ENCODE measurements around the gene TRIO.

TRIO gene

DNA sequence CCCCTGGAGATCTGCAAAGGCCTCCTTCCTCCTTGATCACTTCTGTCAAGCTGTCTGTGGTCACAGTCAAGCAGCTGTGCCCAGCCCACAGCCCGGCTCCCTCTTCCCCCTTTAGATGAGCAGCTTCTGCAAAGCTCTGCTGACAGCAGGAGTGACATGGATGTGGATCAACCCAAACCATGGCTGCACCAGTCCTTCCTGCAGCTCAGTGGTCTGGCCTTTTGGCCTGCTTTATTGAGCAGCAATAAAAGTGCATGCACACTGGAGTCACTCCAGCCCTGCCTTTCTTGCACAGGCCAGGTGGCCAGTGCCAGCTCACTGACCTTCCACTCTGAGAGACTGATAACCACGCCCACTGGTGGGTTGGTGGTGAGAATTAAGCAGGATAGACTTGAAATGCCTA, 347.2 kb downstream of the TRIO start:
- Histone ChIP-seq H3K27me3 (ENCODE audit: control insufficient read depth, insufficient read depth, low read length) (no peaks in the 10 kb centered on the region), H3K36me3 (ENCODE audit: control insufficient read depth, insufficient read depth, low read length) (no peaks in the 10 kb centered on the region), H2AFZ (no peak overlapping the region), H3K9me3 (ENCODE audit: control insufficient read depth, low read length) (no peaks in the 10 kb centered on the region), H3K9ac (no peak overlapping the region), H3K4me2 (ENCODE audit: low read length) (no peak overlapping the region), H3K27ac (no peak overlapping the region), H3K4me3 (ENCODE audit: low read depth, low read length) (no peak overlapping the region), H3K79me2 (peaks cover 3% of the 10 kb centered on the region), H3K4me1 (no peaks in the 10 kb centered on the region)
- TF ChIP-seq, protein P1, sequence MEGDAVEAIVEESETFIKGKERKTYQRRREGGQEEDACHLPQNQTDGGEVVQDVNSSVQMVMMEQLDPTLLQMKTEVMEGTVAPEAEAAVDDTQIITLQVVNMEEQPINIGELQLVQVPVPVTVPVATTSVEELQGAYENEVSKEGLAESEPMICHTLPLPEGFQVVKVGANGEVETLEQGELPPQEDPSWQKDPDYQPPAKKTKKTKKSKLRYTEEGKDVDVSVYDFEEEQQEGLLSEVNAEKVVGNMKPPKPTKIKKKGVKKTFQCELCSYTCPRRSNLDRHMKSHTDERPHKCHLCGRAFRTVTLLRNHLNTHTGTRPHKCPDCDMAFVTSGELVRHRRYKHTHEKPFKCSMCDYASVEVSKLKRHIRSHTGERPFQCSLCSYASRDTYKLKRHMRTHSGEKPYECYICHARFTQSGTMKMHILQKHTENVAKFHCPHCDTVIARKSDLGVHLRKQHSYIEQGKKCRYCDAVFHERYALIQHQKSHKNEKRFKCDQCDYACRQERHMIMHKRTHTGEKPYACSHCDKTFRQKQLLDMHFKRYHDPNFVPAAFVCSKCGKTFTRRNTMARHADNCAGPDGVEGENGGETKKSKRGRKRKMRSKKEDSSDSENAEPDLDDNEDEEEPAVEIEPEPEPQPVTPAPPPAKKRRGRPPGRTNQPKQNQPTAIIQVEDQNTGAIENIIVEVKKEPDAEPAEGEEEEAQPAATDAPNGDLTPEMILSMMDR (IDR thresholded peaks at IDR 0.05), result no peak

DNA sequence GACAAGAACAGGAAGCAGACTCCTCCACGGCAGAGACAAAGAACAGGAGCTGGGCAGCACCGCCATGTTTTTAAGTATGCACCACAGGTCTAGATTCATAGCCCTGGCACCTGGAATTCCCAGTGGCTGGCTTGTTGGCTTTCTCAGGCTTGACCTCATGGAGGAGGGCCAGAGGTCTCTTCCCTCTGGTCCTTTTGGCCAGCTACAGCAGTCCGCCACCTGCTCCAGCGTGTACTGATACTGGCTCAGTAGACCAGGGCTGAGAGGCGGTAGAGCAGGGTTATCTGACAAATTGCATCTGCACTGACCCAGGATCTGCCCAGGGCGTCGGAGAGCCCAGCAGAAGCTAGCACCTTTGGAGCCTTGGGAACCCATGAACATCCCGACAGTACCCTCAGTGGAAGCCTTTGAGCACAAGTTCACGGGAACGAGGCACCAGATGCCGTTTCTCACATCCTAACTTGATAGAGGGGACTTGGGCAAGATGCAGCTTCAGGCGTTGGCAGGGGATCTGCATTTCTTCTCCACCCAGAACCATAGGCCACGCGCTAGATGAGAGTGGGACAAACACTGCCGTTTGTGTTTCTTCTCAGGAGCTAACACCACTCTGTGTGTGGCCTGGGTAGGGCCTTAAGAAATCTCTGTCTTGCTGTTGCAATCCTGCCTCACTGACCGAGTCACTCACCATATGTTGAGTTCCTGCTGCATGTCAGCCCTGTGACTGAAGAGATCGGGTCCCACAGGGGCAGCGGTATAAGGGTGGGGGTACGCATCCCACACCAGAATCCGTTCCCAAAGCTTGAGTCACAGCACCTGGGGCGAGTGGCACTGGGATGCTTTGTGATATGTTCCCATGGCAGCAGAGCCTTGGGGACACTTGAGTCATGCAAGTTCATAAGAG, 348.1 kb downstream of the TRIO start:
- Histone ChIP-seq H3K27ac (no peak overlapping the region), H3K4me1 (no peaks in the 10 kb centered on the region), H3K4me3 (ENCODE audit: low read depth, low read length) (no peak overlapping the region), H3K27me3 (ENCODE audit: control insufficient read depth, insufficient read depth, low read length) (no peaks in the 10 kb centered on the region), H3K4me2 (ENCODE audit: low read length) (no peak overlapping the region), H3K36me3 (ENCODE audit: control insufficient read depth, insufficient read depth, low read length) (no peaks in the 10 kb centered on the region), H2AFZ (no peak overlapping the region), H3K9ac (no peak overlapping the region), H3K79me2 (peaks cover 3% of the 10 kb centered on the region), H3K9me3 (ENCODE audit: control insufficient read depth, low read length) (no peaks in the 10 kb centered on the region)
- TF ChIP-seq, protein P1 (IDR thresholded peaks at IDR 0.05), result no peak

DNA sequence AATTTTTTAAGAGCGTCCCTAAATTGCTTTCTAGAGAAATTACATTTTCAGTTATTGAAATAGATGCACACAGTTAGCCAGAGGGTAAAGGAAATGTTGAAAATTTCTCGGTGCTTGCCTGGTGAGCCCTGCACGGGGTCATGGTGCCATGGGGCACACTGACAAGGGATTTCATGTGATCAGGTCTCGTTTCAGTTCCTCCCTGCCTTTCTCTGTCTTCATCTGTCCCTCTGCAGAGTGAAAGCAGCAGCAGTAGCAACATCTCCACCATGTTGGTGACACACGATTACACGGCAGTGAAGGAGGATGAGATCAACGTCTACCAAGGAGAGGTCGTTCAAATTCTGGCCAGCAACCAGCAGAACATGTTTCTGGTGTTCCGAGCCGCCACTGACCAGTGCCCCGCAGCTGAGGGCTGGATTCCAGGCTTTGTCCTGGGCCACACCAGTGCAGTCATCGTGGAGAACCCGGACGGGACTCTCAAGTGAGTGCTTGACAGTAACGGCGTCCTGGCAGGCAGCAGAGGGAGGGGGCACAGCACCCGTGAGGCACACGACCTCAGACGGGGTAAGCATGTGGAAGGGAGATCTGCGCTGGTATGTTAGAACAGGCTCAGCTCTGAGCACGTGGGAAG, 349.3 kb downstream of the TRIO start:
- TF ChIP-seq, protein P1 (IDR thresholded peaks at IDR 0.05), result no peak
- Histone ChIP-seq H3K27ac (no peak overlapping the region), H3K27me3 (ENCODE audit: control insufficient read depth, insufficient read depth, low read length) (no peaks in the 10 kb centered on the region), H3K9ac (no peak overlapping the region), H3K9me3 (ENCODE audit: control insufficient read depth, low read length) (no peaks in the 10 kb centered on the region), H3K79me2 (peaks cover 3% of the 10 kb centered on the region), H3K36me3 (ENCODE audit: control insufficient read depth, insufficient read depth, low read length) (no peaks in the 10 kb centered on the region), H3K4me2 (ENCODE audit: low read length) (no peak overlapping the region), H2AFZ (no peak overlapping the region), H3K4me3 (ENCODE audit: low read depth, low read length) (no peak overlapping the region), H3K4me1 (no peaks in the 10 kb centered on the region)

DNA sequence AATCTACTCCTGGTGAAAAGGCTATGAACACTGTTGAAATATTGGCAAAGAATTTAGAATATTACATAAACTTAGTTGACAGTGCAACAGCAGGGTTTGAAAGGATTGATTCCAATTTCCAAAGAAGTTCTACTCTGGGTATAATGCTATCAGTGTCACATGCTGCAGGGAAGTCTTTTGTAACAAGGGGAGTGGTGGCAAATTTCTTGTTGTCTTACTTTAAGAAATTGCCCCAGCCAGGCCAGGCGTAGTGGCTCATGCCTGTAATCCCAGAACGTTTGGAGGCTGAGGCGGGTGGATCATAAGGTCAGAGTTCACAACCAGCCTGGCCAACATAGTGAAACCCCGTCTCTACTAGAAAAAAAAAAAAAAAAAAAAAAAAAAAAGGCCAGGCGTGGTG, 352.2 kb downstream of the TRIO start:
- TF ChIP-seq, protein P1 (IDR thresholded peaks at IDR 0.05), result no peak
- H3K4me1 ChIP-seq, result no peaks in the 10 kb centered on the region
- H3K36me3 ChIP-seq (ENCODE audit: control insufficient read depth, insufficient read depth, low read length), result no peaks in the 10 kb centered on the region
- no peaks in the 10 kb centered on the region for H3K27me3 ChIP-seq (ENCODE audit: control insufficient read depth, insufficient read depth, low read length)
- H3K9ac ChIP-seq, result no peak overlapping the region
- H3K4me3 ChIP-seq (ENCODE audit: low read depth, low read length), result no peak overlapping the region
- no peaks in the 10 kb centered on the region for H3K9me3 ChIP-seq (ENCODE audit: control insufficient read depth, low read length)
- H3K79me2 ChIP-seq, result no peaks in the 10 kb centered on the region
- H2AFZ ChIP-seq, result no peak overlapping the region
- H3K27ac ChIP-seq, result no peak overlapping the region
- H3K4me2 ChIP-seq (ENCODE audit: low read length), result no peak overlapping the region
